Psoas muscle (tissue), 8 donors: Measurements from ENCODE around the gene B4GALT2. TPM values are rescaled to one million over a fixed set of nuclear protein-coding genes. Genes with fewer than 3 reads are reported as not detected.
A peak's percentile ranks its signal among the peaks of the same experiment; 100 is the strongest.

Experiments
- ATAC-seq, 4 donors: fragments of 200-7000 bp; cut with Tn5 transposase; one replicate each; pipeline ENCODE4 v1.9.1; 2020; ENCODE audit warnings: moderate library complexity in 3 of 4, mild to moderate bottlenecking in 2 of 4
- DNase-seq, 2 donors: peaks; one replicate each; pipeline ENCODE4 v3.0.0-alpha.2; 2020
- H3K27ac ChIP-seq: fragments of 200-600 bp; one replicate; pipeline ENCODE4 v1.8.0; 2022
- H3K27me3 ChIP-seq, 3 donors: fragments of 200-600 bp in 1 of 3; one replicate each; pipeline versions ENCODE4 v1.6.1 to v1.8.0; 2013 to 2022; ENCODE audit warnings: low read length in 2 of 3, mild to moderate bottlenecking in 2 of 3, moderate library complexity in 1 of 3; ENCODE audit not compliant: insufficient read depth in 3 of 3
- H3K36me3 ChIP-seq, 2 donors: fragments of 200-600 bp in 1 of 2; one replicate each; pipeline versions ENCODE4 v1.6.1 to v1.8.0; 2013 to 2022; ENCODE audit warnings: low read depth in 1 of 2, mild to moderate bottlenecking in 1 of 2, moderate library complexity in 1 of 2; ENCODE audit not compliant: insufficient read depth in 1 of 2
- H3K4me1 ChIP-seq: fragments of 200-600 bp; one replicate; pipeline ENCODE4 v1.8.0; 2022
- H3K4me3 ChIP-seq: fragments of 200-600 bp; one replicate; pipeline ENCODE4 v1.8.0; 2022; ENCODE audit warnings: mild to moderate bottlenecking
- H3K9me3 ChIP-seq: fragments of 200-600 bp; one replicate; pipeline ENCODE4 v1.8.0; 2022
- CTCF ChIP-seq: fragments of 200-600 bp; IDR thresholded peaks from one replicate; pipeline ENCODE4 v1.8.0; 2022; ENCODE audit warnings: antibody characterized with exemption
- WGBS, 3 donors: extraction: QIAGEN DNeasy Blood & Tissue Kit; methylation state at CpG; one replicate each; pipeline versions ENCODE4 v1.1.6 to v1.1.7; 2013; 5-methylcytosine and 5-hydroxymethylcytosine counted together
- intact Hi-C, 2 donors: fragments of 100-400 bp; cut with DNase I; formaldehyde crosslinking; loops; one replicate each; pipeline versions ENCODE4 v1.11.0 to v1.14.2; 2022
- polyA plus RNA-seq, 3 donors: library from polyadenylated mRNA; stranded (reverse); fragments of 200-250 nt; gene quantifications; one replicate each; pipeline ENCODE4 v1.2.3, GENCODE V29; 2013
- total RNA-seq, 4 donors: library from RNA; stranded (reverse); fragmentation: NEBNext Ultra II Directional in 2 of 4; extraction: Animal tissue kit (Norgen Biotek cat#: 25700) in 2 of 4; gene quantifications; one replicate each; pipeline versions ENCODE4 v1.2.1 to v1.2.4, GENCODE V29; 2021 to 2023
- donor health status: healthy with polysubstance abuse.
- donor health status: DM: no; HTN: no; CAD: no; lungs with moderate emphysema.
- donor health status: Bipolar disorder and iron deficiency.
- donor health status: healthy.
- donor health status: DM: yes; HTN: yes; CAD: no.
- donor health status: DM: no; HTN: no; CAD: no.
- donor health status: DM: no; HTN: no; CAD: no.
- donor health status: DM: yes; HTN: yes; CAD: no.

B4GALT2 gene
- total and polyA plus RNA-seq, 7 donors: 33.5 to 81.0 (median 54.9) TPM

GRCh38 chr1:44016890-44017400 is 37.9 kb downstream of the B4GALT2 start:
- no peak for DNase-seq
- Histone ChIP-seq H3K27ac (no peak overlapping the region), H3K4me3 (no peak overlapping the region), H3K9me3 (no peaks in the 10 kb centered on the region), H3K36me3 (no peaks in the 10 kb centered on the region), H3K4me1 (no peaks in the 10 kb centered on the region), H3K27me3 (no peaks in the 10 kb centered on the region)
- intact Hi-C loops: no loop called here
- 76 to 84% (median 82%) methylated on average over 19 to 20 of the region's 20 CpGs for WGBS, 3 donors
- no peak for TF ChIP-seq CTCF
- ATAC-seq: no peak

GRCh38 chr1:44019466-44019948 is 40.5 kb downstream of the B4GALT2 start:
- DNase-seq (no peak), ATAC-seq (no peak)
- no peak overlapping the region for H3K27ac ChIP-seq
- TF ChIP-seq CTCF: no peak
- no peak overlapping the region for H3K4me3 ChIP-seq
- intact Hi-C loops: no loop called here
- H3K9me3 ChIP-seq: no peaks in the 10 kb centered on the region
- H3K4me1 ChIP-seq: no peaks in the 10 kb centered on the region
- H3K36me3 ChIP-seq: no peaks in the 10 kb centered on the region
- H3K27me3 ChIP-seq: no peaks in the 10 kb centered on the region
- WGBS, 3 donors: 63 to 71% (median 68%) methylated on average over 13 of the region's 13 CpGs

GRCh38 chr1:44020464-44020863 is 41.5 kb downstream of the B4GALT2 start:
- TF ChIP-seq CTCF: no peak
- 70 to 87% (median 85%) methylated on average over 6 of the region's 6 CpGs for WGBS, 3 donors
- intact Hi-C loops: no loop called here
- H3K27me3 ChIP-seq: no peaks in the 10 kb centered on the region
- no peak overlapping the region for H3K27ac ChIP-seq
- H3K4me3 ChIP-seq: no peak overlapping the region
- no peaks in the 10 kb centered on the region for H3K36me3 ChIP-seq
- DNase-seq: no peak
- no peak for ATAC-seq
- H3K4me1 ChIP-seq: no peaks in the 10 kb centered on the region
- no peaks in the 10 kb centered on the region for H3K9me3 ChIP-seq

GRCh38 chr1:44021156-44021555 is 42.1 kb downstream of the B4GALT2 start:
- no peaks in the 10 kb centered on the region for H3K9me3 ChIP-seq
- ATAC-seq: no peak
- intact Hi-C loops: no loop called here
- 54 to 79% (median 70%) methylated on average over 7 to 8 of the region's 8 CpGs for WGBS, 3 donors
- DNase-seq: peak in 1 of 2 donors; percentile 32
- H3K4me1 ChIP-seq: no peaks in the 10 kb centered on the region
- no peak for TF ChIP-seq CTCF
- no peak overlapping the region for H3K27ac ChIP-seq
- no peaks in the 10 kb centered on the region for H3K27me3 ChIP-seq
- H3K4me3 ChIP-seq: no peak overlapping the region
- H3K36me3 ChIP-seq: no peaks in the 10 kb centered on the region
